NCI-H187 (cell line): ENCODE results near the gene NMRK1.

Experiments
- DNase-seq, 2 experiments: peaks; one replicate each; lab custom pipeline; 2025; lab: John Stamatoyannopoulos, UW

NMRK1 gene

GRCh38 chr9:75087824-75088645 is at the start of gene NMRK1, which contains the start of gene OSTF1:
Gene NMRK1 (minus strand): TSS chr9:75088155. CDS start chr9:75083115, 5,040 bp downstream.
Gene OSTF1 (plus strand): TSS chr9:75088514. CDS start chr9:75088693, 179 bp downstream.
- DNase-seq: peak; percentile 79 to 85

DNA sequence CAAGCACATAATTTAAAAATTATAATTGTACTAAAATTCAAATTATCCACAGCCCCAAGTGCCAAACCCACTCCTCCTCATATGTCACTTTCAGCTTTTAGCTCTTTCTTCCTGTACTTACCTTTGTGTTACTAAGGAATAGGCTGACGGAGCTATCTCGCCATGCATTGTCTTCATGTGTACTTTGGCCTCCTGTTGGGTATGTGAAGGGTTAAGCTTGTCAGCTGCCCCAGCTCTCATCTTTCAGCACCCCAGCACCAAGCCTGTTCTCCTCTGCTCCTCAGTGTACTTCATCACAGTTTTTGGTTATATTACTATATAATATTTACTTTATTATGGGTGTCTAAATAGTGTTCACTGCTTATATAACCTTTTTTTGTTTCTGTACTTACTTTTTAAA is 46.5 kb upstream of the NMRK1 start:
- DNase-seq: no peak

DNA sequence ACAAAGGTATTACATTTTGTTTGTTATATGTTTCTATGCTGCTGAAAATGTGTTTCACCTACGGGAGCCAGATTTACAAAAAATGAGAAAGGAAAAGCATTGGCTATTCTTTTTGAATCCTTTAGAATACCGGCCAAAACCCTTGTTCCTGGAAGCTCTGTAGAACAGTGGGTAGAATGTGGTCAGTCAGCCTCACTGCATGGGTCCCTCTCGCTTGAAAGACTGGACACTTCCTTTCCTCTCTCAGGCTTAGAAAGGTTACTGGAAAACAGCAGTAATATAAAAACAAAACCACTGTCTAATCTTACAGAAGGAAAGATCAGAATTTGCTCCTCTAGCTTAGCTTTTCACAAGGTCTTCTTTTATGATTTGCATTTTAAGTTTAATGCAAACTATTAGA is 45.4 kb upstream of the NMRK1 start:
- DNase-seq: no peak

DNA sequence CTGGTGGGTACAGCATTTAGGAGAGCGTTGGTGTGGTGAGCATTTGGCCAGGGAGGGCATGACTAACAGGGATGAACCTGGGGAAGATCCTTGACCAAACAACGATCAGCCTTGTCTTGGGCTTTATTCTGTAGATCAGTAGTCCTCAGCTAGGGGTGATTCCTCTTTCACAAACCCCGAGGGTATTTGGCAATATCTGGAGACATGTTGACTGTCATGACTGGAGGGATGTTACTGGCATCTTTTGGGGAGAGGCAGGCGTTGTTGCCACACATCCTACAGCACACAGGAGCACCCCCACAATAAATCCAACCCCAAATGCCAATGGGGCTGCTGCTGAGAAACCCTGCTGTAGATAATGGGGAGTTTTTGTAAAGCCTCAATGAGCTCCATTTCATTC is 44.3 kb upstream of the NMRK1 start:
- DNase-seq: no peak

DNA sequence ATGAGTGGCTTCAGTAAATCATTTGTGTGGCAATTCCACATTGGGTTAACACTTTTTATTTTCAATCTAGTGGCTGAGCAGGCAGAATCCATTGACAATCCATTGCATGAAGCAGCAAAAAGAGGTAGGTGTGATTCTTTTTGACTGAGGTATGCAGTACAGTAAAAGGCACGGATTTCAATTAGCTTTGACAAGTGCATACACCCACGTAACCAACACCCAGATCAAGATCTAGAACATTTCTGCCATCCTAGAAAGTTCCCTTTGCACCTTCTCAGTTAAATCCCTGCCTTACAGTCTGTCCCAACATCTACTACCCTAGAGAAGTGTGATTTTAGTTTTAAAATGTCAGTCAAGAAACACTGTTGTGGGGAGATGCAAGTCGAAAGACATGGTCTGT is 43.7 kb upstream of the NMRK1 start:
- DNase-seq: no peak

- DNase-seq: no peak
Measured at GRCh38 chr9:75130621-75131230, 42.8 kb upstream of the NMRK1 start.

- DNase-seq: no peak
Measured at GRCh38 chr9:75130172-75130571, 42.2 kb upstream of the NMRK1 start.

GRCh38 chr9:75128535-75128934 is 40.6 kb upstream of the NMRK1 start:
- DNase-seq: no peak

- no peak for DNase-seq
Measured at GRCh38 chr9:75123696-75124095, 35.7 kb upstream of the NMRK1 start.

DNA sequence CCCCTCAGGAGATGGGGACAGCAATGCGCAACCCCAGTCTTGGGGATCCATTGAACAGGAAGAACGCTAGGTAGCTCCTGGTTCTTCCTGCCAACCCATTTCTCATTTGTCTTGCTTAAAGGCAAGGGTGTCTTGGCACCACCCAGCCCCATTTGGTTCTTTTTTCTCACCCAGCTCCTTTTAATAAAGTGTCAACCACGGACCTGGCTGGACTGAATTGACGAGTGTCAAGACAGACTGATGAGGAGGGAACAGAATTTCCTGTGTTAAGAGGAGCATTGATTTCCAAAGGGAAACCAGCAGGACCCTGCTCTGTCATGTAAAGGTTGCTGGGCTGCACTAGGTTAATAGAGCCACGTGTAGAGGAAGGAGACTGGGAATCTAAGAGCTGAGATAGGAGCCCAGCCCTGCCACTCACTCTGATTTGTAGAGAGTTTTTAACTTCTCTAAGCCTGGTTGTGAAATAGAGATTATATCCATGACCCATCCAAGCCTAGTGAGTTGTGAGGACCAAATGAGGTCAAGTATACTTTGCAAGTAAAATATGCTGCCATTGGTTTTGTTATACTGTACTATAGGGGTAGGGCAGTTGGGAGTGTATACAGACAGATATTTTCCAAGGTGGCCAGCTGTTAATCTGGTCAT is 34.1 kb upstream of the NMRK1 start:
- no peak for DNase-seq

DNA sequence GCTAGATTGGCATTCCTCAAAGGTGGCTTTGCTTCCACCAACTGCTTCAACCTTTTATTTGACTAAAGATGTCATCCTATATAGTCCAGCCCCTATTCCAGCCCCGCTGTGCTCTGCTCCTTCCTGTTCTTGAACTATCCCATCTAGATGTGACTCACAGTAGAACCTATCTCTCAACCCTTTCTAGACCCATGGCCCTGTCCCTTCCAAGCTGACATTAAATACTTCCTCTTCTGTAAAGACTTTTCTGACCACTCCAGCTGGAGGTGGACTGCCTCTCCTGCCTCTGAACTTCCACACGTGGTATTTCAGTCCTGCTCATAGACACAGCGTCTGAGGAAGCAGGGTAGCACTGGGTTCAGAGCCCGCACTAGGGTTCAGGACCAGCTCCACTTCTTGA is 32.7 kb upstream of the NMRK1 start:
- DNase-seq: no peak

GRCh38 chr9:75117564-75117963 is 29.6 kb upstream of the NMRK1 start:
- no peak for DNase-seq

DNA sequence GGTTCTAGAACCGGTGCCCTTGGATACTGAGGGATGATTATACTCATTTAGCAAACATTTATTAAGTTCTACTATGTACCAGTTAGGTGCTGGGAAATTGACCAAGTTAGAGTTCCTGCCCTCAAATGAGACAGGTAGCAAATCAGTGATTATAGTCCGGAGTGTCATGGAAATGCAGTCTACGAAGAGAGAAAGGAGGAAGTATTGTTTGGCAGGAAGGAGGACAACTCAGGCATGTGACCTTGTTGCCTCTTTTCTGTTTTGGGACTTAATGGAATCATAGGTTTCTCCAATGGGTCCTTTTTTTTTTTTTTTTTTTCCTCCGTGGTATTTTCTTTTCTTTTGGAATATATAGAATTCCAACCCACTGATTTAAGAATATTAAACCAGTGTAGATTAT is 28.4 kb upstream of the NMRK1 start:
- no peak for DNase-seq

DNA sequence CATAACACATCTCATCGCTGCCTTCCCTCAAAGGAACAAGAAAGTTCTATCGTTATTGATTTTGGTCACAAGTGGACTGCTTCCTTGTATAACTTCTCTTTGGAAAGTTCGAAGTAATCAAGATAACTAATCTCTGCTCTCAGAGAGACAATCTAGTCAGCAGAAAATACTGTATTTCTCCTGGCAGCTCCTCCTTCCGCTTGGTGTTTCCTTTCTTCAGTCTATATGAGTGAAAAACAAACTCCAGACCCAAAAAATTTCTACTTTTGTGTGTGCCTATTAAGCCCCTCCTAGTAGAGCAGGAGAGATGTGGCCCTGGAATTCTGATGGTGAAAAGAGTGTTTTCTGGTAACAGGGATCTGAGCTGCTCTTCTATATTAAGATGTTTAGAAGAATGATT is 24.8 kb upstream of the NMRK1 start:
- DNase-seq: no peak

- DNase-seq: no peak
Measured at GRCh38 chr9:75111019-75111622, 23.2 kb upstream of the NMRK1 start.

- no peak for DNase-seq
Measured at GRCh38 chr9:75109210-75109839, 21.4 kb upstream of the NMRK1 start.

DNA sequence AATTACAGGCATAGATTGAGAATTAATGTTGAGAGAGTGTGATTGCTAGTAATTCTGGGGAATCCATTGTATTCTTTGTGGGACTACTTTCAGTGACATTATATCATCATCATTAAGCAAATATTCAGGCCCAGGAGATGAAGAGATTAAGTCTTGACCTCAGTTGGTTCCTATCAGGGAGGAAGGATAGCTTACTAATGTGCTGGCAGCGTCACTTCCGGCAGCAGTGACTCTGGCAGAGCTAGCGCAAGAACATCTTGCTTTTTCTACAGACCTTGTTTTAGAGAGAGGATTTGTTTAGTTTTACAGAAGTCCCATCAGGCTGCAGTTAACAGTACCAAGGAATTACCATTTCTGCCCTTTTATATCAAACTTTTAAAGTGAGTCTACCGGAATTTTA is 20.6 kb upstream of the NMRK1 start:
- DNase-seq: no peak

GRCh38 chr9:75106857-75107256 is 18.9 kb upstream of the NMRK1 start:
- no peak for DNase-seq

DNA sequence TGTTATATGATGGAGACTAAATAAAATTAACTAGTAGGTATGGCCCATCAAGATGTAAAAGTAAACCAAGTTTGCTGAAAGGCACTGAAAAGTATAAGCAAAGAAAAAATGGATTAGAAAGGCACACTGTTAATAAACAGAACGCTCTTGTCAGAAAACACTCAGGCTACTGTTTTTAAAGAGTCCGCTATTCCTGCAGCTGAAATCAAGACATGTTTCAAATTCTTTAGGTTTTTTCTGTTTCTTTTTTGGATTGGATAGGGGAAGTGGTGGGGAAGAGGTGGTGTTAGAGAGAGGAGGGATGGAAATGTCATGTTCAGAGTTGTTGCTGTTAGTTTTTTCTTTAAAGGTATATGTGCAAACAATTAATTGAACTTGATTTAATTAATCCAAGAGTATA is 17.9 kb upstream of the NMRK1 start:
- no peak for DNase-seq

DNA sequence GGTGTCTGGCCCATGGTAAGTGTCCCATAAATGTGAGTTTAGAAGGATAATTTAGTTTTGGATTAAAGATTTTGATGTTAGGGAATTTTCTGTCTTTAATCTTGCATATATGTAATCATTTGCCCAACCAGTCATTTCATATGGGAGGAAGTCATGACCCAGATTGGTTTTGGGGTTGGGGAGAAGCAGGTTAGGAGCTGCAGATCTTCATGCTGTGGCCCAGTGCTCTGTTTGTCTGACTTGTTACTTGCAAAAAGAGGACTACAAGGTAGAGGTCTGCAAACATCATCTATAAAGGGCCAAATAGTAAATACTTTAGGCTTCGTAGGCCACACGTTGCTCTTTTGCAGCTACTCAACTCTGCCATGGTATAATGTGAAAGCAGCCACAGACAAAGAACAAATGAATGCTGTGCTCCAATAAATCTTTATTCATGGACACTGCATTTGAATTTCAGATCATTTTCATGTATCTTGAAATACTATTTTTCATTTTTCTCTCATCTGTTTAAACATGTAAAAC is 17.1 kb upstream of the NMRK1 start:
- no peak for DNase-seq

DNA sequence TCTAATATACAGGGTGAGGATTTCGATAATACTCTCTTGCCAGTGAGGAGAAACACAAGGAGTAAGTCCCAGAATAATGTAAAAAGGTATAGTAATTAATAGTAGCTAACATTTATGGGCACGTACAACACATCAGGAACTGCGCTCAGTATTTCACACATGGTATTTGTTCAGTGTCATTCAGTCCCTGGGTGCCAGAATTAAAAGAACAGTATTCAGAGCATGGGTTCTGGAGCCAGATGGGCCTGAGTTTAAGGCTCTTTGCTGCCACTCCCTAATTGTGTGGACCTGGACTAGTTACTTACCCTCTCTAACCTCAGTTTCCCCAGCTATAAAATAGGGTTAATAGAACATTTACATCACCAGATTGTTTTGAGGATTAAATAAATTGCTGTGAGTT is 16.7 kb upstream of the NMRK1 start:
- no peak for DNase-seq

DNA sequence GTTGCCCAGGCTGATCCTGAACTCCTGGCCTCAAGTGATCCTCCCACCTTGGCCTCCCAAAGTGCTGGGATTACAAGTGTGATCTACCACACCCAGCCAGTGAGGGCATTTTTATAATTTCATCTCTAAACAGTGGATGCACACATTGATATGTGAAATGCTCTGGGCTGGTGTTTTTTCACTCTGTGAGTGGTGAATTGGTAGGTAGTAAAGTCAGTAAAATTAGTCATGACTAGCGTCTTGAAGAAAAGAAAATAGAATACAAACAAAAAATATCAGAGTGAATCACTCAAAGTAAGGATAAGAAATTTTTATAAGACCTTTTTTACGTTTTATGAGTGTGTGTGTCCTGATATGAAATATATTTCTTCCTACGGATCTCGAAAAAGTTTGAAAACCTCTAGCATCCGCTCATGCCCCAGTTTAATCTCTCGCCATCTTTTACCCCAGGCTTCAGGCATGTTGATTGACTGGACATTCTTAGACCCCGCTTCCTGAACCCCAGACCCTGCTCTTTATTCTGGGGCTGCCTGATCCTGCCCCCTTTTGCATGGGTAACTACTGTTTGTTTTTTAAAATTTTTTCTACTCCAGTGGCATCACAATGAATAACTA is 14.3 kb upstream of the NMRK1 start:
- DNase-seq: no peak
